ENCODE results near the gene WFIKKN1. TPM values are rescaled to one million over a fixed set of nuclear protein-coding genes. Genes with fewer than 3 reads are reported as not detected.
A peak's percentile ranks its signal among the peaks of the same experiment; 100 is the strongest.

WFIKKN1 gene
- total and polyA plus RNA-seq, 2 of the 13 experiments (the other 11 are each of a cell fraction or from before 2014, with no cell fraction given): 1.7 to 4.9 TPM

- TF ChIP-seq ZBTB46 (CRISPR knock-in tag; IDR thresholded peaks at IDR 0.05; ENCODE audit: borderline replicate concordance): no peak
- TF ChIP-seq ZFAT (CRISPR knock-in tag; conservative IDR thresholded peaks at IDR 0.05): no peak
- TF ChIP-seq CREB3 (CRISPR knock-in tag; IDR thresholded peaks at IDR 0.05): 0 out of 2 replicates have a peak, but pooled peaks have one; percentile 38
- peak; percentile 22; the same call in 1 of the 2 replicates for TF ChIP-seq ZNF800 (CRISPR knock-in tag; IDR thresholded peaks at IDR 0.05)
- TF ChIP-seq ELF1 (CRISPR knock-in tag; IDR thresholded peaks at IDR 0.05): no peak
- TF ChIP-seq HNF1A (IDR thresholded peaks at IDR 0.05; ENCODE audit: low read depth): no peak
- TF ChIP-seq HNF1A (CRISPR knock-in tag; IDR thresholded peaks at IDR 0.05; ENCODE audit: borderline replicate concordance): 0 out of 2 replicates have a peak, but pooled peaks have one; percentile 29
- no peak for TF ChIP-seq ZBTB1 (CRISPR knock-in tag; IDR thresholded peaks at IDR 0.05; ENCODE audit: borderline replicate concordance)
- TF ChIP-seq ZNF574 (CRISPR knock-in tag; IDR thresholded peaks at IDR 0.05): peak; percentile 44; the same call in 1 of the 2 replicates
- no peak for TF ChIP-seq HNRNPK (IDR thresholded peaks at IDR 0.05; ENCODE audit: low read depth, low read length, poor library complexity, severe bottlenecking)
- no peak for TF ChIP-seq ZNF747 (CRISPR knock-in tag; IDR thresholded peaks at IDR 0.05; ENCODE audit: borderline replicate concordance)
- TF ChIP-seq SP1 (IDR thresholded peaks at IDR 0.05): no peak
- TF ChIP-seq SP1 (CRISPR knock-in tag; IDR thresholded peaks at IDR 0.05): no peak
- TF ChIP-seq RELA (CRISPR knock-in tag; IDR thresholded peaks at IDR 0.05): no peak
- 0 out of 2 replicates have a peak, but pooled peaks have one; percentile 17 for TF ChIP-seq JUNB (CRISPR knock-in tag; IDR thresholded peaks at IDR 0.05; ENCODE audit: borderline replicate concordance)
These were observed 453 bp upstream of the WFIKKN1 start (continued) for GRCh38 chr16:630249-630814.
